ENCODE measurements around the gene NRIP3. TPM values are rescaled to one million over a fixed set of nuclear protein-coding genes. Genes with fewer than 3 reads are reported as not detected.
A peak's percentile ranks its signal among the peaks of the same experiment; 100 is the strongest.

Gene NRIP3
- total and polyA plus RNA-seq, 9 of the 15 experiments (the other 6 are each of a cell fraction or from before 2014, with no cell fraction given): 4.4 to 18.7 (median 11.6) TPM

- TF ChIP-seq, protein P1, sequence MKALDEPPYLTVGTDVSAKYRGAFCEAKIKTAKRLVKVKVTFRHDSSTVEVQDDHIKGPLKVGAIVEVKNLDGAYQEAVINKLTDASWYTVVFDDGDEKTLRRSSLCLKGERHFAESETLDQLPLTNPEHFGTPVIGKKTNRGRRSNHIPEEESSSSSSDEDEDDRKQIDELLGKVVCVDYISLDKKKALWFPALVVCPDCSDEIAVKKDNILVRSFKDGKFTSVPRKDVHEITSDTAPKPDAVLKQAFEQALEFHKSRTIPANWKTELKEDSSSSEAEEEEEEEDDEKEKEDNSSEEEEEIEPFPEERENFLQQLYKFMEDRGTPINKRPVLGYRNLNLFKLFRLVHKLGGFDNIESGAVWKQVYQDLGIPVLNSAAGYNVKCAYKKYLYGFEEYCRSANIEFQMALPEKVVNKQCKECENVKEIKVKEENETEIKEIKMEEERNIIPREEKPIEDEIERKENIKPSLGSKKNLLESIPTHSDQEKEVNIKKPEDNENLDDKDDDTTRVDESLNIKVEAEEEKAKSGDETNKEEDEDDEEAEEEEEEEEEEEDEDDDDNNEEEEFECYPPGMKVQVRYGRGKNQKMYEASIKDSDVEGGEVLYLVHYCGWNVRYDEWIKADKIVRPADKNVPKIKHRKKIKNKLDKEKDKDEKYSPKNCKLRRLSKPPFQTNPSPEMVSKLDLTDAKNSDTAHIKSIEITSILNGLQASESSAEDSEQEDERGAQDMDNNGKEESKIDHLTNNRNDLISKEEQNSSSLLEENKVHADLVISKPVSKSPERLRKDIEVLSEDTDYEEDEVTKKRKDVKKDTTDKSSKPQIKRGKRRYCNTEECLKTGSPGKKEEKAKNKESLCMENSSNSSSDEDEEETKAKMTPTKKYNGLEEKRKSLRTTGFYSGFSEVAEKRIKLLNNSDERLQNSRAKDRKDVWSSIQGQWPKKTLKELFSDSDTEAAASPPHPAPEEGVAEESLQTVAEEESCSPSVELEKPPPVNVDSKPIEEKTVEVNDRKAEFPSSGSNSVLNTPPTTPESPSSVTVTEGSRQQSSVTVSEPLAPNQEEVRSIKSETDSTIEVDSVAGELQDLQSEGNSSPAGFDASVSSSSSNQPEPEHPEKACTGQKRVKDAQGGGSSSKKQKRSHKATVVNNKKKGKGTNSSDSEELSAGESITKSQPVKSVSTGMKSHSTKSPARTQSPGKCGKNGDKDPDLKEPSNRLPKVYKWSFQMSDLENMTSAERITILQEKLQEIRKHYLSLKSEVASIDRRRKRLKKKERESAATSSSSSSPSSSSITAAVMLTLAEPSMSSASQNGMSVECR (CRISPR knock-in tag; IDR thresholded peaks at IDR 0.05): peak; percentile 34; the same call in 1 of the 2 replicates
- TF ChIP-seq THRB (CRISPR knock-in tag; conservative IDR thresholded peaks at IDR 0.05) (no peak), ZNF583 (CRISPR knock-in tag; IDR thresholded peaks at IDR 0.05) (no peak), IRF2 (CRISPR knock-in tag; IDR thresholded peaks at IDR 0.05) (no peak), CHD2 (IDR thresholded peaks at IDR 0.05; ENCODE audit: low read depth, low read length) (no peak), SOX6 (IDR thresholded peaks at IDR 0.05) (peak; percentile 49; the same call in 1 of the 2 replicates), RBBP5 (IDR thresholded peaks at IDR 0.05; ENCODE audit: borderline replicate concordance, insufficient read depth, low read length, poor library complexity, severe bottlenecking) (peak; percentile 81), POLR2A (conservative IDR thresholded peaks at IDR 0.05) (peak; percentile 94), ILK (tag; IDR thresholded peaks at IDR 0.05; ENCODE audit: borderline replicate concordance, low read depth) (no peak), ZNF551 (CRISPR knock-in tag; IDR thresholded peaks at IDR 0.05) (no peak), MBD2 (IDR thresholded peaks at IDR 0.05; ENCODE audit: borderline replicate concordance, low read depth) (peak; percentile 79), ELF1 (tag; IDR thresholded peaks at IDR 0.05) (peak; percentile 98)
Observed at GRCh38 chr11:8964324-8965320, 39.2 kb downstream of the NRIP3 start, which contains the start of gene TMEM9B (continued).

Data from K562 (cell line).